ENCODE data around the gene TMEM39B. TPM values are rescaled to one million over a fixed set of nuclear protein-coding genes. Genes with fewer than 3 reads are reported as not detected.
"Not testable (repeated sequence)": the region's sequence is repeated elsewhere in the genome, so short reads cannot be mapped to it uniquely, and the experiment has no call there.

TMEM39B gene
- polyA plus RNA-seq, 1 experiment = 31.1 TPM

GRCh38 chr1:32055416-32055815 is 17.3 kb upstream of the TMEM39B start:
- TF ChIP-seq CTCF (IDR thresholded peaks at IDR 0.05; ENCODE audit: insufficient read depth, low read depth, low read length) = no peak
- Histone ChIP-seq H3K27me3 (ENCODE audit: control insufficient read depth, insufficient read depth, low read length) (no peaks in the 10 kb centered on the region), H3K36me3 (ENCODE audit: control insufficient read depth, insufficient read depth, low read length) (peaks cover 10% of the 10 kb centered on the region), H3K4me3 (ENCODE audit: low read depth, low read length) (no peak overlapping the region)
- POLR2A ChIA-PET = no interaction called here
- no peak for DNase-seq (ENCODE audit: low read depth)
- CTCF ChIA-PET = interaction anchor here (0.6 to 2.8 kb wide), 4 partner anchors 7 to 213 kb away, joined by 3 to 14 read pairs (median 6); no protein-coding TSS in a partner anchor

- TF ChIP-seq CTCF (IDR thresholded peaks at IDR 0.05; ENCODE audit: insufficient read depth, low read depth, low read length) = no peak
- CTCF ChIA-PET = no interaction called here
- DNase-seq (ENCODE audit: low read depth) = no peak
- POLR2A ChIA-PET = no interaction called here
- Histone ChIP-seq H3K4me3 (ENCODE audit: low read depth, low read length) (no peak overlapping the region), H3K36me3 (ENCODE audit: control insufficient read depth, insufficient read depth, low read length) (peaks cover 12% of the 10 kb centered on the region), H3K27me3 (ENCODE audit: control insufficient read depth, insufficient read depth, low read length) (no peaks in the 10 kb centered on the region)
Observed at GRCh38 chr1:32056598-32056997, 16.1 kb upstream of the TMEM39B start.

GRCh38 chr1:32060914-32061313 is 11.8 kb upstream of the TMEM39B start:
- ChIA-PET POLR2A (no interaction called here), CTCF (interaction anchor here (1.1 kb wide), 1 partner anchor 84 kb away, joined by 3 read pairs; no protein-coding TSS in a partner anchor)
- no peak for DNase-seq (ENCODE audit: low read depth)
- TF ChIP-seq CTCF (IDR thresholded peaks at IDR 0.05; ENCODE audit: insufficient read depth, low read depth, low read length) = no peak
- peaks cover 5% of the 10 kb centered on the region for H3K36me3 ChIP-seq (ENCODE audit: control insufficient read depth, insufficient read depth, low read length)
- no peak overlapping the region for H3K4me3 ChIP-seq (ENCODE audit: low read depth, low read length)
- no peaks in the 10 kb centered on the region for H3K27me3 ChIP-seq (ENCODE audit: control insufficient read depth, insufficient read depth, low read length)

- no peak for DNase-seq (ENCODE audit: low read depth)
- no peak for TF ChIP-seq CTCF (IDR thresholded peaks at IDR 0.05; ENCODE audit: insufficient read depth, low read depth, low read length)
- CTCF ChIA-PET = interaction anchor here (0.6 to 2.3 kb wide), 22 partner anchors 9 to 410 kb away, joined by 3 to 17 read pairs (median 4); partner anchors contain the start of genes ADGRB2 and TMEM39B
- no peaks in the 10 kb centered on the region for H3K27me3 ChIP-seq (ENCODE audit: control insufficient read depth, insufficient read depth, low read length)
- H3K4me3 ChIP-seq (ENCODE audit: low read depth, low read length) = no peak overlapping the region
- POLR2A ChIA-PET = interaction anchor here (0.6 to 1.3 kb wide), 4 partner anchors 9 to 285 kb away, joined by 3 to 6 read pairs (median 4); no protein-coding TSS in a partner anchor
- H3K36me3 ChIP-seq (ENCODE audit: control insufficient read depth, insufficient read depth, low read length) = peaks cover 5% of the 10 kb centered on the region
Observed at GRCh38 chr1:32062867-32063230, 9.9 kb upstream of the TMEM39B start.

- ChIA-PET CTCF (interaction anchor here (0.6 to 2.3 kb wide), 21 partner anchors 9 to 411 kb away, joined by 3 to 17 read pairs (median 4); partner anchors contain the start of genes ADGRB2 and TMEM39B), POLR2A (interaction anchor here (0.6 to 1.3 kb wide), 3 partner anchors 9 to 45 kb away, joined by 3 to 6 read pairs (median 4); no protein-coding TSS in a partner anchor)
- Histone ChIP-seq H3K27me3 (ENCODE audit: control insufficient read depth, insufficient read depth, low read length) (no peaks in the 10 kb centered on the region), H3K4me3 (ENCODE audit: low read depth, low read length) (no peak overlapping the region), H3K36me3 (ENCODE audit: control insufficient read depth, insufficient read depth, low read length) (peaks cover 4% of the 10 kb centered on the region)
- DNase-seq (ENCODE audit: low read depth) = no peak
- peak; percentile 59 for TF ChIP-seq CTCF (IDR thresholded peaks at IDR 0.05; ENCODE audit: insufficient read depth, low read depth, low read length)
Observed at GRCh38 chr1:32063261-32063681, 9.5 kb upstream of the TMEM39B start.

- H3K36me3 ChIP-seq (ENCODE audit: control insufficient read depth, insufficient read depth, low read length); POLR2A ChIA-PET; H3K4me3 ChIP-seq (ENCODE audit: low read depth, low read length); DNase-seq (ENCODE audit: low read depth); H3K27me3 ChIP-seq (ENCODE audit: control insufficient read depth, insufficient read depth, low read length); CTCF ChIA-PET: not testable (repeated sequence)
Observed at GRCh38 chr1:32065613-32066488, 6.9 kb upstream of the TMEM39B start.
